K562 (cell line): ENCODE measurements around the gene CTBP2. TPM values are rescaled to one million over a fixed set of nuclear protein-coding genes. Genes with fewer than 3 reads are reported as not detected.

ENCODE experiments used
- WHSC1 ChIP-seq: IDR thresholded peaks from one replicate; pipeline ENCODE4 v1.6.1; 2012; ENCODE audit warnings: low read length, control low read depth, inconsistent platforms
- ZBED1 ChIP-seq: IDR thresholded peaks from 2 replicates; pipeline ENCODE4 v1.6.1; 2014
- ZNF217 ChIP-seq: sonication (generic); formaldehyde crosslinking; IDR thresholded peaks from 2 replicates; pipeline ENCODE4 v1.8.0; 2022; ENCODE audit warnings: mild to moderate bottlenecking, missing genetic modification reagents
- polyA plus RNA-seq, 8 experiments: library from polyadenylated mRNA; depleted of rRNA in 4 of 8; stranded (reverse) in 5 of 8; unstranded in 3 of 8; fragments of >200 nt; fragmentation: Nextera tagmentation in 2 of 8; fragmentation: Illumina TruSeq in 1 of 8; extraction: Ambion mirVana in 2 of 8; extraction: Trizol in 1 of 8; gene quantifications; 2 replicates each; pipeline versions ENCODE4 v1.2.1 to v1.2.3, GENCODE V29; 2011 to 2014; ENCODE audit warnings: inconsistent platforms in 1 of 8, missing spikeins in 1 of 8
- total RNA-seq, 7 experiments: library from RNA; depleted of rRNA in 6 of 7; stranded (reverse); fragments of >200 nt in 6 of 7; fragmentation: Illumina TruSeq in 2 of 7; extraction: Trizol in 2 of 7; gene quantifications; 2 replicates each; pipeline versions ENCODE4 v1.2.1 to v1.2.3, GENCODE V29; 2011 to 2021; ENCODE audit warnings: low replicate concordance in 1 of 7
- TF ChIP-seq, protein P1 (sequence below): fragments of 450-650 bp; IDR thresholded peaks from 2 replicates; pipeline ENCODE4 v1.6.1; 2016; ENCODE audit warnings: borderline replicate concordance
- TF ChIP-seq, protein P2 (sequence below): sonication (generic); formaldehyde crosslinking; IDR thresholded peaks from 2 replicates; pipeline ENCODE4 v1.8.1; 2023; ENCODE audit warnings: missing genetic modification reagents, mild to moderate bottlenecking, borderline replicate concordance

Gene CTBP2
- total and polyA plus RNA-seq, 9 of the 15 experiments (the other 6 are each of a cell fraction or from before 2014, with no cell fraction given) = 1.3 to 8.8 (median 5.1) TPM

DNA sequence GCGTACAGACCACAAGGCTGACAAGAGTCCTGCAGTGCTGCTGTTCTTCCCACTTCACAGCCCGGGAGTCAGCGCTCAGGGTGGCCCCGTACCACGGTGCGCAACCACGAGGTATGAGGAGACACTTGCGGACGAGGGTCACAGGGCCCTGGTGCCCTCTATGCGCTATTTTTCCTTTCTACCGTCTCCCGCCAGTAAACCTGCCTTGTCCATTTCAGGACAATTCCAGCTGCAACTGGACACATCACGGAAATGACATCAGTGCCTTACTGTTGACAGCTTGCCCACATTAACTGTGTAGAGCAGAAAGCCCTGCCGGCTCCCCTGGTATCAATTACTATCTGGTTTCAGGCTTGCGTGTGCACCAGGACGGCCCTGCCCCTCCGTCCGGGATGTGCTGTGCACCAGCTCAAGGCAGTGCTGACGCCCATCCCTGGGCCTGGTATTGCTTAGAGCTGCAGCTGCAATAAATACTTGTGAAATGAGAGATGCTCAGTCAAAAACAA, 153.4 kb downstream of the CTBP2 start (continued):
- no peak for TF ChIP-seq ZNF217
- TF ChIP-seq, protein P1, sequence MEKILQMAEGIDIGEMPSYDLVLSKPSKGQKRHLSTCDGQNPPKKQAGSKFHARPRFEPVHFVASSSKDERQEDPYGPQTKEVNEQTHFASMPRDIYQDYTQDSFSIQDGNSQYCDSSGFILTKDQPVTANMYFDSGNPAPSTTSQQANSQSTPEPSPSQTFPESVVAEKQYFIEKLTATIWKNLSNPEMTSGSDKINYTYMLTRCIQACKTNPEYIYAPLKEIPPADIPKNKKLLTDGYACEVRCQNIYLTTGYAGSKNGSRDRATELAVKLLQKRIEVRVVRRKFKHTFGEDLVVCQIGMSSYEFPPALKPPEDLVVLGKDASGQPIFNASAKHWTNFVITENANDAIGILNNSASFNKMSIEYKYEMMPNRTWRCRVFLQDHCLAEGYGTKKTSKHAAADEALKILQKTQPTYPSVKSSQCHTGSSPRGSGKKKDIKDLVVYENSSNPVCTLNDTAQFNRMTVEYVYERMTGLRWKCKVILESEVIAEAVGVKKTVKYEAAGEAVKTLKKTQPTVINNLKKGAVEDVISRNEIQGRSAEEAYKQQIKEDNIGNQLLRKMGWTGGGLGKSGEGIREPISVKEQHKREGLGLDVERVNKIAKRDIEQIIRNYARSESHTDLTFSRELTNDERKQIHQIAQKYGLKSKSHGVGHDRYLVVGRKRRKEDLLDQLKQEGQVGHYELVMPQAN = no peak
- no peak for TF ChIP-seq WHSC1
- no peak for TF ChIP-seq ZBED1
- TF ChIP-seq, protein P2, sequence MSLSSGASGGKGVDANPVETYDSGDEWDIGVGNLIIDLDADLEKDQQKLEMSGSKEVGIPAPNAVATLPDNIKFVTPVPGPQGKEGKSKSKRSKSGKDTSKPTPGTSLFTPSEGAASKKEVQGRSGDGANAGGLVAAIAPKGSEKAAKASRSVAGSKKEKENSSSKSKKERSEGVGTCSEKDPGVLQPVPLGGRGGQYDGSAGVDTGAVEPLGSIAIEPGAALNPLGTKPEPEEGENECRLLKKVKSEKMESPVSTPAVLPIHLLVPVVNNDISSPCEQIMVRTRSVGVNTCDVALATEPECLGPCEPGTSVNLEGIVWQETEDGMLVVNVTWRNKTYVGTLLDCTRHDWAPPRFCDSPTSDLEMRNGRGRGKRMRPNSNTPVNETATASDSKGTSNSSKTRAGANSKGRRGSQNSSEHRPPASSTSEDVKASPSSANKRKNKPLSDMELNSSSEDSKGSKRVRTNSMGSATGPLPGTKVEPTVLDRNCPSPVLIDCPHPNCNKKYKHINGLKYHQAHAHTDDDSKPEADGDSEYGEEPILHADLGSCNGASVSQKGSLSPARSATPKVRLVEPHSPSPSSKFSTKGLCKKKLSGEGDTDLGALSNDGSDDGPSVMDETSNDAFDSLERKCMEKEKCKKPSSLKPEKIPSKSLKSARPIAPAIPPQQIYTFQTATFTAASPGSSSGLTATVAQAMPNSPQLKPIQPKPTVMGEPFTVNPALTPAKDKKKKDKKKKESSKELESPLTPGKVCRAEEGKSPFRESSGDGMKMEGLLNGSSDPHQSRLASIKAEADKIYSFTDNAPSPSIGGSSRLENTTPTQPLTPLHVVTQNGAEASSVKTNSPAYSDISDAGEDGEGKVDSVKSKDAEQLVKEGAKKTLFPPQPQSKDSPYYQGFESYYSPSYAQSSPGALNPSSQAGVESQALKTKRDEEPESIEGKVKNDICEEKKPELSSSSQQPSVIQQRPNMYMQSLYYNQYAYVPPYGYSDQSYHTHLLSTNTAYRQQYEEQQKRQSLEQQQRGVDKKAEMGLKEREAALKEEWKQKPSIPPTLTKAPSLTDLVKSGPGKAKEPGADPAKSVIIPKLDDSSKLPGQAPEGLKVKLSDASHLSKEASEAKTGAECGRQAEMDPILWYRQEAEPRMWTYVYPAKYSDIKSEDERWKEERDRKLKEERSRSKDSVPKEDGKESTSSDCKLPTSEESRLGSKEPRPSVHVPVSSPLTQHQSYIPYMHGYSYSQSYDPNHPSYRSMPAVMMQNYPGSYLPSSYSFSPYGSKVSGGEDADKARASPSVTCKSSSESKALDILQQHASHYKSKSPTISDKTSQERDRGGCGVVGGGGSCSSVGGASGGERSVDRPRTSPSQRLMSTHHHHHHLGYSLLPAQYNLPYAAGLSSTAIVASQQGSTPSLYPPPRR (CRISPR knock-in tag) = no peak
